GM12801 (cell line): ENCODE data around the gene CD44.

Experiments
- CTCF ChIP-seq: IDR thresholded peaks from one replicate; pipeline ENCODE4 v1.5.1; 2011; ENCODE audit warnings: control low read depth; ENCODE audit not compliant: insufficient read length; ENCODE audit errors: extremely low read depth

Gene CD44

GRCh38 chr11:35143297-35144135 is 4.5 kb downstream of the CD44 start:
- TF ChIP-seq CTCF = no peak

- TF ChIP-seq CTCF = no peak
Observed at GRCh38 chr11:35144136-35144741, 5.3 kb downstream of the CD44 start.

GRCh38 chr11:35144806-35145205 is 5.8 kb downstream of the CD44 start:
- TF ChIP-seq CTCF = no peak

- TF ChIP-seq CTCF = no peak
Observed at GRCh38 chr11:35145271-35145670, 6.3 kb downstream of the CD44 start.

GRCh38 chr11:35146074-35146521 is 7.1 kb downstream of the CD44 start:
- TF ChIP-seq CTCF = no peak

- TF ChIP-seq CTCF = no peak
Observed at GRCh38 chr11:35146711-35147110, 7.7 kb downstream of the CD44 start.

GRCh38 chr11:35147235-35147634 is 8.3 kb downstream of the CD44 start:
- TF ChIP-seq CTCF = no peak
